ENCODE measurements around the gene MCC.

Gene MCC

GRCh38 chr5:113202287-113202686, 286.0 kb downstream of the MCC start:
- no peak for DNase-seq (ENCODE audit: low read depth in 2 of 2)

DNA sequence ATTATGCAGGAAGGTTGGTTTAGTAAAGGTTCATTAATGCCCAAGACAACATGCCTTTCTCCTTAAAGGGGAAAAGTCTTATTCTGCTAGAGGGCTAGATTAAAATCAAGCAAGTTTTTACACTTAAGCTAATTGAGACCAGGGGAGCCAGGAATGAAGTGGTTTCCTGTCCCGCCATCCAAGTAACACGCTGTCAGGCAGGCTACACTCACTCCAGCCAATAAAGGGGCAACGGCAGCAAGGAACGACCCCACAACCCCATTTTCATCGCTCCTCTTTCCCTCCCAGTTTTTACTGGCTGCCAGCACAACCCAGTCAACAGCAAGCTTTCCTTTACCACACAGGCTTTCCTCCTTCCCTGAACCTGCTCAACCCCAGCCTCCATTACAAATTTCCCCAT, 286.5 kb downstream of the MCC start:
- DNase-seq (ENCODE audit: low read depth in 2 of 2): no peak

DNA sequence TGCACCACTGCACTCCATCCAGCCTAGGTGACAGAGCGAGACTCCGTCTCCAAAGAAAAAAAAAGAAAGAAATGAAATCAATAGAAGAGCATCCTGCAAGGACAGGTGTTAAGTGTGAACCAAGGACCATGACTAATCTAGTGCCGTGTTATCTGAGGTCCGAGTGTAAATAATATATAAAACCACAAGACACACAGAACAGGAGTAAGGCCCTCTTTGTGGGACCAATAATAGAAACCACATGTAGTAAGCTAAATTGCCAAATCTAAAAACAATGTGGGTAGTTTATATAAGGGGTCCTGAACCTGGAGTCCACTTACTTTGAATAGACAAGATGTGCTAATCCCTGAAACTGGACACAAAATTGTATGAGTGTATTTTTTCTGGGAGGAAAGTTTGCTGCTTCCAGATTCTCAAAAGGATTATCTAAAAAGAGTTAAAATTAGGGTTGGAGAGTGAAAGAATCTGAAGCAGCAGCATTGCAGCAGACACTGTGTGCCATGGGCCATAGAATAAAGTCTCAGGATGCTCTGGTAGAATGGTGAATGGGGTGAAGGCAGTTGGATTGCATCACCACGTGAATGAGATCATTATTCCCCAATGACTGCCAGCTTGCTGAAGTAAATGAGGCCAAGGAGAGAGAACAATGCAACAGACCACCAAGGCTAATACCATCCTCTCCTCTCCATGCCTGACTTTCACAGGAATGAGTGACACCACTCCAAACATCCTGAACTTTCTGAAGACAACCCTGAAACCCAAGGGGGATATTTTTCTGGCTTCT, 288.9 kb downstream of the MCC start:
- DNase-seq (ENCODE audit: low read depth in 2 of 2): no peak

DNA sequence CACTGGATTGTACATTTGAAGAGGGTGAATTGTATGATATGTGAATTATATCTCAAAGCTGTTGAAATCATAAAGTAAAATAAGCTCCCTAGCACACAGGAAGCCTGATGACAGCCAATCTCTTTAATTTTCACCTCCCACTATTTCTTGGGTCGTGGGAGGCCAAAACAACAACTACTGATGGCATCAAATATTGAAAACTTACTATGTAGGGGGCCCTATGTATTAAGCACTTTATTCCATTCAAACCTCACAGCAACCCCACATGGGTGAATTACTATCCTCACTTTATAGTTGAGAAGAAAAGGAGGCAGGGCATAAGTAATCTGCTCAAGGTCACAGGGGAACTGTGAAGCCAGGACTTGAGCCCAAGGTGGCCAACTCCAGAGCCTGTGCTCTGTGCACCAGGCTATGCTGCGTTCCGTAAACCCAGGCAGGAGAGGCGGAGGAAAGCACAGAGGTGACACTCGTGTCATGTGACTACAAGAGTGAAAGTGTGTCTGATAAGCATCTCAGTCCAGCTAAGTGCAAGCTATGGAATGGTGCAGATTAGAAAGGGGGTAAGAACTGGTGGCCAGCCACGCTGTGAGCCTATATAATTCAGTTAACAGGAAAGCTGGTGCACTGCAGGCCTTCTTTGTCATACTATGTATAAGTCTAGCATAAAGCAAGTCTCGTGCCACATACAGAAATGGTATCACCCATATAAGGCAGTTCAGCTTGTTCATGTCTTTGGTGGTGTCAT, 290.6 kb downstream of the MCC start:
- no peak for DNase-seq (ENCODE audit: low read depth in 2 of 2)

- no peak for DNase-seq (ENCODE audit: low read depth in 2 of 2)
Measured at GRCh38 chr5:113195771-113196170, 292.5 kb downstream of the MCC start.

GRCh38 chr5:113195251-113195650, 293.0 kb downstream of the MCC start:
- DNase-seq (ENCODE audit: low read depth in 2 of 2): no peak

- no peak for DNase-seq (ENCODE audit: low read depth in 2 of 2)
Measured at GRCh38 chr5:113194591-113194990, 293.7 kb downstream of the MCC start.

DNA sequence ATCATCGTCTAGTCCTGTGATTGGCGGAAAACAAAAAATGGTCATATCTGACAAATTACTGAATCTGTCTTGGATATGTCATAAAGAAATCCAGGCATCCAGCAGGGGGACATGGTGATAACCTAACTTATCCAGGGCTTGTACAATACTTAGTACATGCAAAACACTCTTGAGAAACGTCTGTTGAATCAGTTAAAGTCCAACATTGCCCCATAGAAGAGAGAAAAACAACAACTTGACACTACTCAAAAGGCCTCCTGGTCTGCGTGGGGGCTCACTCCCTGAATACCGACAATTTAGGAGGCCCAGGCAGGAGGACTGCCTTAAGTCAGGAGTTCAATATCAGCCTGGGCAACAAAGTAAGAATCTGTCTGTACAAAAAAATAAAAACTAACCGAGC, 294.1 kb downstream of the MCC start:
- DNase-seq (ENCODE audit: low read depth in 2 of 2): no peak

- no peak for DNase-seq (ENCODE audit: low read depth in 2 of 2)
Measured at GRCh38 chr5:113193311-113193978, 294.8 kb downstream of the MCC start.

GRCh38 chr5:113192541-113192940, 295.7 kb downstream of the MCC start:
- no peak for DNase-seq (ENCODE audit: low read depth in 2 of 2)

DNA sequence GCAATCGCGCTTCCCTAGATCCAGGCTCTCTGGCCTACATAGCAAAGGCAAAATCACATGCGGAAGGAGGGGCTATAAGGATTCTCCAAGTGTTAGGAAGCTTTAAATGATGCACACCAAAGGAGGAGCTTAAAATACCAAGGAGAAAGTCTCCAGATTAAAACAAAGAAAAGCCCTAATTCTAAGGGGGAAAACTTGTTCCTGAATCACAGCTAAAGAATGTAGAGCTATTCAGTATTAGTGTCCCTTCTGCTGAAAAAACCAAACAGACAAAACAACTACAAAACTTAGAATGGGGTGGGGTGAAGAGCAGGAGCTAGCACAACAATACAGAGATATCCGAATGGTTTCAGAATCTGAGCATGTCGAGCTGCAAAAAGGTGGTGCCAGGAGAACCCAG, 297.9 kb downstream of the MCC start:
- DNase-seq (ENCODE audit: low read depth in 2 of 2): no peak

DNA sequence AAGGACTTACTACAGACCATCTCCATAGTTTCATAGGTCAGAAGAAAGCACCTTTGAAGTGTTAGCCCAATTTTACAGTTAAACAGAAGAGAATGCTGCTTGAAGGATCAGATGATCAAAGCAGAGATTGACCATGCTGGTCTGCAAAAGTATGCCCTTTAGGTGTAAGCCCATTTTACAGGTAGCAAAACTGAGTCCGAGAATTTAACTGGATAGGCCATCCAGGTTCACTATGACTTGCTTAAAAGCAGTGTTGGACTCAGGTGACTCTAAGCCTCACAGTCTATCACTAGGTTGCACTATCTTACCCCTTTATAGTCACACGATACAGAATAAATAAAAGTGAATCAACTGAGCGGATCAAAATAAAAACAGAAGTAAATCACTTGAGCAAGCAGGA, 299.0 kb downstream of the MCC start:
- DNase-seq (ENCODE audit: low read depth in 2 of 2): no peak

GRCh38 chr5:113188436-113188835, 299.8 kb downstream of the MCC start:
- DNase-seq (ENCODE audit: low read depth in 2 of 2): no peak

DNA sequence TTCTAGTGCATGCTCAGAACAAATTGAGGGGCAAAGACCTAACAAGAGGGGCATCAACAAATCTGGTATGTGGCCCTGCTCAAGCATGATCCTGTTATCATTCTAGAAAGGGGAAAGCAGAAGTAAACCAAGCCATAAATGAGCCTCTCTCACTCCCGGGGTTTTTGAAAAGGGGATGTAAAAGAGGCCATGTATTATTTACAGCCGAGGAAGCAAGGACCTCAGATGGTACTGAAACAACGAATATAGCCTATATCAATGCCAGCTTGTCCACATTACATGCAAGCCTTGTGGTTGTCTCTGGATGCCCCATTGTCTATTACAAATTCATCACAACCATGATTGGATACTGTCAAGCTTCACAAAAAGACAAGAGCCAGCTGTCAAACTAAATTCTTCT, 300.3 kb downstream of the MCC start:
- no peak for DNase-seq (ENCODE audit: low read depth in 2 of 2)

DNA sequence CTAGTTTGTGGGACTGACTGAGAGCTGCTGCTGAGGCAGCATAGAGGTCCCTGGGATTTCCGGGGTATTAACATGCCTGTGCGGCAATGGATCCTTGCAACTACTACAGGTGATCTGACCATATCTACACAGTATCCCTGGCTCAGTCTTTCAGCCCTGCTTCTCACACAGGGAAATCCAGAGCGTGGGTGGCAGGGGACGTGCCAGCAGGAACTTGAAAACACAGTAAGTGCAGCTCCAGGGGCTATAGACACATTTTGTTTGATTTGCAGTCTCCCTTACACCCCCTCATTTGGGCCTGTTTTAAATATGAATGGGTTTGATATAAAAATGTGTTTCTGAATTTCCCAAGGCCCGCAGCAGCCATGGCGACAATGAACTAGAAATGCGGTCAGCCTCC, 302.2 kb downstream of the MCC start:
- DNase-seq (ENCODE audit: low read depth in 2 of 2): no peak

DNA sequence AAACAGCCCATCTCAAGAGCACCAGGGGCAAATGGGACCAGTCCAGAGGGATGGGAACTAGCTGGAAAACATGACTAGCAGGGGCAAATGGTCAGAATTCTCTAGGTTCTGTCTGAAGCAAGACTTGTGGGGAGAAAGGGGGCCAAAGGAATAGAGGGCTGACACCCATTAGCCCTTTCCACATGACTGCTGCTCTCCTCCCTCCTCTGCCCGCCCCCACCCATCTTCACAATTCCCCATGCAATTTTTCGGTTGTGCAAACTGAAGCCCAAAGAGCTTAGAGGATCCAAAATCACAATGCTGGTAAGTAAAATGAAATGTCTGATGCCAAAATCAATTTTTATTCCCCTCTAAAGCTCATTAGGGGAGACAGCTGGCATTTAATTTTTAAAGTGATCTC, 304.6 kb downstream of the MCC start:
- no peak for DNase-seq (ENCODE audit: low read depth in 2 of 2)

DNA sequence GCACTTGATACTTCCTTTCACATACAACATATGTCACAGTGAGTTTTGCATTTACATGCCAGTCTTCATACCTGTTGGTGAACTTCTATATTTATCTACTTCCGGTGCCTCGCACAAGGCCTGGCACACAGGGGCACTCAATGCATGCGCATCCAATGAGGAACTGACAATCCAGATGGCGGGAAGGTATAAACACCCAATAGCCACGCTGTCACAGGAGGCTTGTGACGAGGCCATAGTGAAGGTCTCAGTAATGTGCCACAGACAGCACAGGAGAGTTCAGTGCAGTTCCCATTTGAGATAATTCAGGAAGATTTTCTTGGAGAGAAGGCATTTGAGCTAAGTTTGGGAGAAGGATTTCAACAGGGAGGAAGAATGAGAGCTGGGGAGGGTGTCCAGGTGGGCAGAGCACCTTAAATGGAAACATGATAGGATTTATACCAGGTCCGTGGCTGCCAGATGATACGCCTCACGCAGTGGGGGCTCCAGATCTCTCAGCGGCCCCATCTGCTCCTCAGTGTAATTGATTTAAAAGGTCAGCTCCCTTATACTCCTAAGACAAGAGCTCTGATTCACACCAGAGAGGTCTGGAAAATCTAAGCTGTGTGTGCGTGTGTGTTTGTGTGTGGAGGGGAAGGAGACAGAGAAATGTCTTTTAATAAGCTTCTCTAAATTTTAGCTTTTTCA, 305.5 kb downstream of the MCC start:
- DNase-seq (ENCODE audit: low read depth in 2 of 2): no peak

DNA sequence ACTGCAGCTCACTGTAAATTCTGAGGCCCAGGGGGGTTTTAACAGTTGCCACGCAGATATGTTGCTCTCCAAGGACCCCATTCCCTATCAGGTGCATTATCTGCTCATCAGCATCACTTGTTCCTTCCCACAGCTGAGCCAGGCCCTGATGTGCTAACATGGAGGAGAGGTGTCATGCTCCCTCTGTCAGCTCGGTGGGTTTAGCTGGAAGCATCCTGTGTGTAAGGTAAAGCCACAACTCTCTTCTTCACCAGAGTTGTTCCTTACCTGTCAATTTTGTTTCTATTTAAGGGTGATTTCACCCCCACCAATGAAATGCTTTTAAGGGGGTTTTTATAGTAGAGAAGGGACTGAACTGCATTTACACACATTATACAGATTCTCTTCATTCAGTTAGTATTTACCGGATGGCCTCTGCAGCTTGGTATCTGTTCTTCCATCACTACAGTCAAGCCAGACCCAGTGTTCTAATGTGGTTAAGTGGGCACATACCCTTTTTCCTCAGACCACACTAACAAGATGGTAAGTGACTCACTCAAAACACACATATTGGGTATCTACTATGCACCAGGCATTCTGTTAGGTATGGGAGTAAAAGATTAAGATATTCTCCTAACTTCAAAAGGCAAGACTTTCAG, 306.3 kb downstream of the MCC start:
- DNase-seq (ENCODE audit: low read depth in 2 of 2): no peak

DNA sequence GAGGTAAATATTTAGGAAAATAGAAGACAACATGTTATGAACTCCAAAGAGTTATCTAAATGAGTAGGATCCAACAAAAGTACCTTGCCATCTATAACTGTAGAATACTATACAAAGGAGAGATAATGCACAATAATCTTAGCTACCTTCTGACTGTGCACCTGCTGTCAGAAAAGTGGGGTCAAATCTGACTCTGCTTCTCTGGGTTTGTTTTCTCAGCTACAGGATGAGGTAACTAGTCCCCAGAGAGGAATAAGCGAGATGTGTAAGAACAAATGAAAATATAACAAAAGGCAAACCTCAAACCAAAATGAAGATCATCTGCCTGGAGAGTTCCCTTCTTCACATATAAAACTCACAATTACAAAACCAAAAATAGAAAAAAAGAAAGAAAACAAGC, 306.8 kb downstream of the MCC start:
- no peak for DNase-seq (ENCODE audit: low read depth in 2 of 2)

DNA sequence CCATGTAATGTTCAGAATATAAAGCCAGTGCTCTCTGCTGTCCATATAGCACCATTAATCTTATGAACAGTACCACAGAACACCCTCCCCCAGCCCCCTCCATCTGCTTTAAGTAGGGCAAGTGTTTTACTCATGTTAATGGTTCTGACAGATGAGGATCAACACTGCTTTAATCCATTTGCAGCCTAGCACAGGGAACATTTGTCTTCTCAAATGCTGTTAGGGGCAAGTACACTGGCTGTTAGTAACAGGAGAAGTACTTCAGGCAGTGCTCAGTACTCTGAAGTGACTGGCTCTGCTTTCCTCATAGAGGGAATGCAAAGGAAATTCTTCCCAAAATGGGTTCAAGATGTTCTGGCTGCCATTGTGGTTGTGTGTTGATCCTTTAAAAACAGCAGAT, 309.1 kb downstream of the MCC start:
- no peak for DNase-seq (ENCODE audit: low read depth in 2 of 2)

DNA sequence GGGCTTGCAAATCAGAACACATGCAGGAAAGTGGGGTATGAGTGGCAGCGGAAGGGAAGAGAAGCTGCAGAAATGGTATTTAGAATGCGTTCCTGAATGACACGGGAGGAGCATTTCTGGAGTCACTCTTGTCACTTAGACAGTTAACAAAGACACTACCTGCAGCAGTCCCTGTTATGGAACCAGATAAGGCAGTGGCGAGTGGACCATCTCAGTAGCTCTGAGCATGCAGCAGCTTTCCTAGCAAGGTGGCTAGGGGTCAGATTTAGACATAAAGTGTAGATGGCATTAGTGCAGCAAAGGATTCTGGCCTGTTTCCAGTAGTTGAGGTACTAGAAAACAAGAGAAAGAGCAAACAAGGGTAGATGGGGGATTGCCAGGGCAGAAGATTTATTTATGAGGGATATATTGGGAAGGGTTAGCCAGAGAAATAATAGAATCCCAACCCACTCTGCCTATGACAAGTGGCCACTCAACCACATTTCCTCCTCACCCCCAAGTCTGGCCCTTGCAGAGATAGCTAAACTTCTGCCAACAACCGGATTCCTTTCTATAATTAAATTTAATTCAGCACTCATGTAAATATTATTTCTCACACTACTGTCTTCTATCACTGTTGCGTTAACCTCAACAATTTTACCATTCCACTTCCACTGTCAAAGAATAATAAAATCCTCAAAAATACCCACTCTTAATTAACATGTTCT, 310.0 kb downstream of the MCC start:
- no peak for DNase-seq (ENCODE audit: low read depth in 2 of 2)

Data from stimulated activated CD8-positive, alpha-beta memory T cell treated with anti-CD3 and anti-CD28 coated beads, Interleukin-7, amount 100 ng/mL, for 4 hours (primary cell).